Retinal pigment epithelial cell (primary cell): ENCODE data around the gene FRMD3.

ENCODE experiments used
- DNase-seq: peaks from one replicate; pipeline ENCODE4 v3.0.0-alpha.2; 2010; ENCODE audit warnings: low read depth
- H3K4me3 ChIP-seq: 2 replicates; pipeline ENCODE4 v1.5.1; 2011; ENCODE audit warnings: mild to moderate bottlenecking, low read length, control low read depth, moderate library complexity
- TF ChIP-seq, protein P1 (sequence below): conservative IDR thresholded peaks from 2 replicates; pipeline ENCODE4 v1.5.1; 2011; ENCODE audit warnings: low read depth, low read length, control low read depth, inconsistent platforms

Gene FRMD3

DNA sequence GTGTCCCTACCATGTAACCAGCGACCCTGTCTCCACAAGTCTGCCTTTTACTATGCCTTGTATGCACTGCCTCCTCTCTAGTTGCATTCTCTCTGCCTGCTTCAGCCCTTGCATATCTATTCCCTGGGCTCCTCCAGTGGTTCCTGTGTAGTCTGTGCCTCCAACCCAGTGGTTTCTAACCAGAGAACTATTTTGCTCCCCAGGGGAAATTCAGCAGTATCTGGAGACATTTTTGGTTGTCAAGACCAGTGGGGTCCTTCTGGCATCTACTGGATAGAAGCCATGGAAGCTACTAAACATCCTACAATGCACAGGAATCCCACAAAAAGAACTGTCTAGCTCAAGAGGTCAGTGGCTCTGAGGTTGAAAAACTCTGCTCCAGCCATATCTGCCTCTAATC lies 251.2 kb downstream of the FRMD3 start:
- TF ChIP-seq, protein P1, sequence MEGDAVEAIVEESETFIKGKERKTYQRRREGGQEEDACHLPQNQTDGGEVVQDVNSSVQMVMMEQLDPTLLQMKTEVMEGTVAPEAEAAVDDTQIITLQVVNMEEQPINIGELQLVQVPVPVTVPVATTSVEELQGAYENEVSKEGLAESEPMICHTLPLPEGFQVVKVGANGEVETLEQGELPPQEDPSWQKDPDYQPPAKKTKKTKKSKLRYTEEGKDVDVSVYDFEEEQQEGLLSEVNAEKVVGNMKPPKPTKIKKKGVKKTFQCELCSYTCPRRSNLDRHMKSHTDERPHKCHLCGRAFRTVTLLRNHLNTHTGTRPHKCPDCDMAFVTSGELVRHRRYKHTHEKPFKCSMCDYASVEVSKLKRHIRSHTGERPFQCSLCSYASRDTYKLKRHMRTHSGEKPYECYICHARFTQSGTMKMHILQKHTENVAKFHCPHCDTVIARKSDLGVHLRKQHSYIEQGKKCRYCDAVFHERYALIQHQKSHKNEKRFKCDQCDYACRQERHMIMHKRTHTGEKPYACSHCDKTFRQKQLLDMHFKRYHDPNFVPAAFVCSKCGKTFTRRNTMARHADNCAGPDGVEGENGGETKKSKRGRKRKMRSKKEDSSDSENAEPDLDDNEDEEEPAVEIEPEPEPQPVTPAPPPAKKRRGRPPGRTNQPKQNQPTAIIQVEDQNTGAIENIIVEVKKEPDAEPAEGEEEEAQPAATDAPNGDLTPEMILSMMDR, result no peak
- no peak overlapping the region for H3K4me3 ChIP-seq
- DNase-seq, result no peak

GRCh38 chr9:83285445-83286225 lies 252.6 kb downstream of the FRMD3 start:
- no peak for DNase-seq
- H3K4me3 ChIP-seq, result no peak overlapping the region
- TF ChIP-seq, protein P1, result no peak

DNA sequence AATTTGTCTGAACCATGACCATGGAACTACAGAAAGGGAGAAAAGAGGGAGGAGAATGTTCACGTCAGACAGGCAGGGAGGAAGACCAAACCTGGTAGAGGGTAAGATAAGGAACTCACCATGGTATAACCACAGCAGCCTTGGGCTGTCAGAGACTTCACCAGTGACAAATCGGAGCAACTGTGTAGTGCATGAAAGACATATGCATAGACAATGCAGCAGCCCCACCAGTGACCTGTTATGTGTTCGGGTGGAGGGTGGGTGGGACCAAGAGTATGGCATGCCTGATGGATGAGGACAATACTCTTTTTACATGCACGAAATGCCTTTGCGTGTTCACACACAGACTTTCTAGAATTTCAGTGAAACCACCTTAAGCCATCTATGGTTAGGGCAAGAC lies 253.5 kb downstream of the FRMD3 start:
- DNase-seq, result no peak
- TF ChIP-seq, protein P1, result no peak
- no peak overlapping the region for H3K4me3 ChIP-seq

DNA sequence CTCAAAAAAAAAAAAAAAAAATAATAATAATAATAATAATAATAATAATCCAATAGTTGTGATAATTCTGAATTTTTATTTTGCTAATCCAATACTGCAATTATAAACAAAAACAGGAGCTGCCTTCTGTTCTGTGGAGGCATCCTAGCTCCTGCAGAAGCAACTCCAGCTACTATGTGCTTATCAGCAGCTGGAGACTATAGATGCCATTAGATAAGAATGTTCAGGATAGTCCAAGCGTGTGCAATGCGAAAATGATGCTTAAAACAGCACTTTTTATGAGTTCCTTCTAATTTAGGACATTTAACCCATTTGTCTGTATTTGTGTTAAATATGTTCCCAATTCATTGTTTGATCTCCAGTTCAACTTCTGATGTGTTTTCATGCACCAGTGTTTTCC lies 254.7 kb downstream of the FRMD3 start:
- DNase-seq, result no peak
- H3K4me3 ChIP-seq, result no peak overlapping the region
- TF ChIP-seq, protein P1, result no peak

DNA sequence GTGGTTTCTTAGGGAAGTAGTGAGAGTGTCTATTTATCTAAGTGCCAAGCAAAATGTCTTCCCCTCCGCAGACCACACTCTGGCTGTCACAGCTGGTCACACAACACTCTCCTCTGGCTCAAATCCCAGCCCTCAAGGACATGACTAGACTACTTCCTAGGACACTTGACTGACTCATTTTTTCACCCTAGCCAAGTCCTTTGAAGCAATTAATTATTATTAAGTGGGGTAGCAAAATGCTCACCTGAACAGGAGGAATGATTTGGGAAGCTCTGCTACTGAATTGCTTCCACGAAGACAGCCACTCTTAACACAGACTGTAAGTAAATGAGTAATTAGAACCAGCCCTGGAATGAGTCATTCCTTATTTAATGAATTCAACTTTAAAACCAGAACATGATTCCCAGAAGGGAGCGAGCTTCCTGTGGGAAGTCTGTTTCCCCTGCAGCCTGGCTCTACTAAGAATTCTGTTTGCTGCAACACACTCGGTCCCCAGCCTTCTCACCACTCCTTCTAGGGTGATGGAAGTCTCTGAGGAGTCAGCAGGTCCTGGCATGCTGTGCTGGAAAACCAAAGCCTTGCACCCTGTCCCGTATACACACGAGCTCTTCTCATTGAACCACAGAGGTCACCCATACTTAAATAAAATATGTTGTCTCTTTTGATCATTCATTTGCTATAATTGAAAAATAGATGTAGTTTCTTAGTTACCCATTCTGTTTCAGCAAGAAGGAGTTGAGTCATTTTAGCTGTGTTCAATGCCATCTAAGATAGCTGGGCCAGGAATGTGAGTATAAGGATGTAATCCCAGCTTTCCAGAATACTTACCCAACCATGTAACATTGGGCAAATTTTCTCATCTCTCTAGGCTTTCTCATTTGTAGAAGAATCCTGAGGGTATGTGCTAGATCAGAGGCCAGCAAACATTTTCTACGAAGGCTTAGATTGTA lies 256.6 kb downstream of the FRMD3 start:
- no peak for DNase-seq
- no peak overlapping the region for H3K4me3 ChIP-seq
- TF ChIP-seq, protein P1, result no peak

DNA sequence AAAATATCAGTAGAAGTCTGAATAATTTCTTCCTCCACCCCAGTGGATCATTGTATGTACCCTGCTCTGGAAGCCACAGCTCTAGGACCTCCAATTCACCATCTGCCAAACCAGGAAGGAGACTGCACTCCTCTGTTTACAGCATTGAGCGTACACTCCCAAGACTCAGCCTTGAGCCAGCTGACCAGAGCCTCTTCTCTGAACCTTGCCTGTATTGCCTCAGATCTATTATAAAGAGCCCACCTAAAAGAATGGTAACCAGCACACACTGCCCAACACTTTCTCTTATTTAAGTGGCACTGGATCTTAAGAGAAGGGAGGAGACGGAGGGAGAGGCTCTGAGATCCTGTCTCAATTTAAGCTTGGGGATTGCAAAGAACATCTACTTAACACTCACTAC lies 257.4 kb downstream of the FRMD3 start:
- no peak for DNase-seq
- no peak overlapping the region for H3K4me3 ChIP-seq
- TF ChIP-seq, protein P1, result no peak
